Hepatocyte (in vitro differentiated cells): ENCODE data around the gene ALDH4A1. TPM values are rescaled to one million over a fixed set of nuclear protein-coding genes. Genes with fewer than 3 reads are reported as not detected.
"Not testable (repeated sequence)": the region's sequence is repeated elsewhere in the genome, so short reads cannot be mapped to it uniquely, and the experiment has no call there.

Source experiments
- DNase-seq: peaks from one replicate; pipeline ENCODE4 v3.0.0-alpha.2; 2016; ENCODE audit warnings: low spot score
- H2AFZ ChIP-seq: fragments of 200-600 bp; sonication (generic); 2 replicates; pipeline ENCODE4 v1.6.0; 2016; ENCODE audit warnings: antibody characterized with exemption, mild to moderate bottlenecking
- H3K27ac ChIP-seq: fragments of 200-600 bp; sonication (generic); 2 replicates; pipeline ENCODE4 v1.5.1; 2016; ENCODE audit warnings: mild to moderate bottlenecking
- H3K27me3 ChIP-seq: fragments of 200-600 bp; sonication (generic); 2 replicates; pipeline ENCODE4 v1.6.1; 2016
- H3K36me3 ChIP-seq: fragments of 200-600 bp; sonication (generic); replicated peaks from 2 replicates; pipeline ENCODE4 v1.5.1; 2016; ENCODE audit warnings: low read depth; ENCODE audit not compliant: insufficient read depth
- H3K4me1 ChIP-seq: fragments of 200-600 bp; sonication (generic); 2 replicates; pipeline ENCODE4 v1.5.1; 2016; ENCODE audit warnings: mild to moderate bottlenecking, moderate library complexity; ENCODE audit not compliant: insufficient read depth
- H3K4me2 ChIP-seq: fragments of 200-600 bp; sonication (generic); 2 replicates; pipeline ENCODE4 v1.6.0; 2016
- H3K4me3 ChIP-seq: fragments of 200-600 bp; sonication (generic); 2 replicates; pipeline ENCODE4 v1.5.1; 2016; ENCODE audit warnings: mild to moderate bottlenecking
- H3K79me2 ChIP-seq: fragments of 200-600 bp; sonication (generic); 2 replicates; pipeline ENCODE4 v1.6.0; 2017; ENCODE audit warnings: mild to moderate bottlenecking
- H3K9me2 ChIP-seq: fragments of 200-600 bp; sonication (generic); replicated peaks from 2 replicates; pipeline ENCODE4 v1.6.0; 2017; ENCODE audit warnings: mild to moderate bottlenecking; ENCODE audit not compliant: insufficient read depth
- H3K9me3 ChIP-seq: fragments of 200-600 bp; sonication (generic); 2 replicates; pipeline ENCODE4 v1.5.1; 2016; ENCODE audit warnings: low read depth, mild to moderate bottlenecking
- H4K20me1 ChIP-seq: fragments of 200-600 bp; sonication (generic); 2 replicates; pipeline ENCODE4 v1.6.0; 2016; ENCODE audit warnings: mild to moderate bottlenecking; ENCODE audit not compliant: insufficient read depth, poor library complexity, severe bottlenecking
- EZH2 ChIP-seq: fragments of 200-600 bp; sonication (generic); IDR thresholded peaks from 2 replicates; pipeline ENCODE4 v1.6.1; 2016; ENCODE audit warnings: antibody characterized with exemption, mild to moderate bottlenecking, borderline replicate concordance
- EZH2phosphoT487 ChIP-seq: fragments of 200-600 bp; sonication (generic); IDR thresholded peaks from one replicate; pipeline ENCODE4 v1.6.1; 2018; ENCODE audit warnings: antibody characterized with exemption, mild to moderate bottlenecking, low read depth, moderate library complexity; ENCODE audit not compliant: unreplicated experiment, severe bottlenecking
- WGBS: methylation state at CpG from one replicate; pipeline ENCODE4 v1.1.6; 2016; ENCODE audit warnings: low lambda C conversion rate; ENCODE audit errors: missing lambda C conversion rate; 5-methylcytosine and 5-hydroxymethylcytosine counted together
- polyA plus RNA-seq: library from polyadenylated mRNA; unstranded; fragments of >200 nt; fragmentation: Nextera tagmentation; extraction: Ambion mirVana; gene quantifications from 2 replicates; pipeline ENCODE4 v1.2.1, GENCODE V29; 2016
- total RNA-seq: library from RNA; depleted of rRNA; stranded (reverse); fragments of >200 nt; gene quantifications from 2 replicates; pipeline ENCODE4 v1.2.3, GENCODE V29; 2014
- TF ChIP-seq, protein P1 (sequence below): fragments of 200-600 bp; sonication (generic); IDR thresholded peaks from 2 replicates; pipeline ENCODE4 v1.5.1; 2016; ENCODE audit warnings: antibody characterized with exemption, mild to moderate bottlenecking; ENCODE audit not compliant: poor library complexity

ALDH4A1 gene
- total and polyA plus RNA-seq, 2 experiments from 2014 or later = 41.4 to 49.1 TPM

DNA sequence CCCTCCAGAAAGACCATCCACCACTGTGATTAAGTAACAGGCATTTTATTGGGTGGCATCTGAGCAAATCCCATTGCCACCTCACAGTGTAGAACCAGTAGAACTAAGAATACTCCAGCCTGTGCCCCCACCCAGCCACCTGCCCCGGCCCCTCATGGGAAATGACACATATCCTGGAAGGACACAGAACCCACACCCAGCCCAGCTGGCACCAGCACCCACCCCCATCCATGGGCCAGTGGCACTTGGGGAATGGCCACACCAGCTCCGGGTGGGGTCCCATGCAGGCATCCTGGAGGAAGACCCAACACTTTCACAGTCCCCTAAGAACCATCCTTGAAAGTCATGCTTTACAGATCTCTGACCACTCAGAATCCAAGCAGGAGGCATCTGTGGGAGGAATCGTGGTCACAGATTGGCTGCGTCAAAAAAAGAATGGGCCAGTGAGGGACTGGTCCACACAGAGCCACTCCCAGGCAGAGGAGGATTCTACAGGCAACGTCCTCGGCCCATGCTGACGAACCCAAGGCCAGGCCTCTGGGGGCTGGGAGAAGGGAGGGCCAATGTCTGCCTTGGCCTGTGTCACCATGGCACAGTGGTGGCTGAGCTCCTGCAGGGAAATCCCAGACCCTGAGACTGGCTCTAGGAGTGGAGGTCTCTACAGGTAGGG, 30.8 kb downstream of the ALDH4A1 start:
- H3K79me2 ChIP-seq = no peaks in the 10 kb centered on the region
- H3K4me2 ChIP-seq = no peak overlapping the region
- H3K4me3 ChIP-seq = no peak overlapping the region
- H2AFZ ChIP-seq = no peak overlapping the region
- WGBS = 75% methylated on average over 7 of the region's 7 CpGs
- H3K27ac ChIP-seq = no peak overlapping the region
- no peaks in the 10 kb centered on the region for H3K9me2 ChIP-seq
- no peak for DNase-seq
- no peaks in the 10 kb centered on the region for H4K20me1 ChIP-seq
- no peaks in the 10 kb centered on the region for H3K4me1 ChIP-seq
- H3K36me3 ChIP-seq = no peaks in the 10 kb centered on the region
- no peaks in the 10 kb centered on the region for H3K27me3 ChIP-seq
- TF ChIP-seq EZH2phosphoT487 (no peak), EZH2 (no peak)
- TF ChIP-seq, protein P1, sequence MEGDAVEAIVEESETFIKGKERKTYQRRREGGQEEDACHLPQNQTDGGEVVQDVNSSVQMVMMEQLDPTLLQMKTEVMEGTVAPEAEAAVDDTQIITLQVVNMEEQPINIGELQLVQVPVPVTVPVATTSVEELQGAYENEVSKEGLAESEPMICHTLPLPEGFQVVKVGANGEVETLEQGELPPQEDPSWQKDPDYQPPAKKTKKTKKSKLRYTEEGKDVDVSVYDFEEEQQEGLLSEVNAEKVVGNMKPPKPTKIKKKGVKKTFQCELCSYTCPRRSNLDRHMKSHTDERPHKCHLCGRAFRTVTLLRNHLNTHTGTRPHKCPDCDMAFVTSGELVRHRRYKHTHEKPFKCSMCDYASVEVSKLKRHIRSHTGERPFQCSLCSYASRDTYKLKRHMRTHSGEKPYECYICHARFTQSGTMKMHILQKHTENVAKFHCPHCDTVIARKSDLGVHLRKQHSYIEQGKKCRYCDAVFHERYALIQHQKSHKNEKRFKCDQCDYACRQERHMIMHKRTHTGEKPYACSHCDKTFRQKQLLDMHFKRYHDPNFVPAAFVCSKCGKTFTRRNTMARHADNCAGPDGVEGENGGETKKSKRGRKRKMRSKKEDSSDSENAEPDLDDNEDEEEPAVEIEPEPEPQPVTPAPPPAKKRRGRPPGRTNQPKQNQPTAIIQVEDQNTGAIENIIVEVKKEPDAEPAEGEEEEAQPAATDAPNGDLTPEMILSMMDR = no peak
- H3K9me3 ChIP-seq = no peaks in the 10 kb centered on the region

DNA sequence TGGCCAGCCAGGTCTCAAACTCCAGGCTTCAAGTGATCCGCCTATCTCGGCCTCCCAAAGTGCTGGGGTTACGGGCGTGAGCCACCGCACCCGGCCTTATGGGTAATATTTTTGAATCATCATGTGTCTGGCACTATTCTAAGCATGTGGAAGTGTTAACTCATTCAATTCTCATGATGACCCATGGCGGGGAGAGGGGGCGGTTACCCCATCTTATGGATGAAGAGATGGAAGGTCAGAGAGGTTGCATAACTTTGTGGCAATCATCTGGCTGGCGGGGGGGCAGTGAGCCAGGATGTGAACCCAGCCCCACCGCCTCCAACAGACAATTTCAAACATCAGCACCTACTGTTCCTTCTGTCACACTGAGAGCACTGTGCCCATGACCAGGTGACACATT, 31.4 kb downstream of the ALDH4A1 start:
- H3K27me3 ChIP-seq = no peaks in the 10 kb centered on the region
- no peaks in the 10 kb centered on the region for H4K20me1 ChIP-seq
- no peaks in the 10 kb centered on the region for H3K4me1 ChIP-seq
- no peaks in the 10 kb centered on the region for H3K79me2 ChIP-seq
- no peak overlapping the region for H3K4me2 ChIP-seq
- H2AFZ ChIP-seq = no peak overlapping the region
- DNase-seq = no peak
- H3K9me2 ChIP-seq = no peaks in the 10 kb centered on the region
- WGBS = 98% methylated on average over 10 of the region's 10 CpGs
- no peak overlapping the region for H3K4me3 ChIP-seq
- H3K9me3 ChIP-seq = no peaks in the 10 kb centered on the region
- no peak for TF ChIP-seq EZH2
- TF ChIP-seq, protein P1 = no peak
- no peak for TF ChIP-seq EZH2phosphoT487
- H3K27ac ChIP-seq = no peak overlapping the region
- H3K36me3 ChIP-seq = no peaks in the 10 kb centered on the region

DNA sequence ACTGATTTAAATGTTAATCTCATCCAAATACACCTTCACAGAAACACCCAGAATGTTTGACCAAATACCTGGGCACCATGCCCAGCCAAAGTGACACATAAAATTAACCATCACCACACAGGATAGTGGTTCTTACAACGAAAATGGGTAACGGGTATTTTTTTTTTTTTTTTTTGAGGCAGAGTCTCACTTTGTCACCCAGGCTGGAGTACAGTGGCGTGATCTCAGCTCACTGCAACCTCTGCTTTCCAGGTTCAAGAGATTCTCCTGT, 31.8 kb downstream of the ALDH4A1 start:
- H3K4me1 ChIP-seq, H3K9me3 ChIP-seq, H2AFZ ChIP-seq, H3K27me3 ChIP-seq, H3K4me3 ChIP-seq, H3K27ac ChIP-seq, H4K20me1 ChIP-seq, DNase-seq, H3K36me3 ChIP-seq, H3K4me2 ChIP-seq, H3K9me2 ChIP-seq, H3K79me2 ChIP-seq: not testable (repeated sequence)
- 91% methylated on average over 3 of the region's 3 CpGs for WGBS

DNA sequence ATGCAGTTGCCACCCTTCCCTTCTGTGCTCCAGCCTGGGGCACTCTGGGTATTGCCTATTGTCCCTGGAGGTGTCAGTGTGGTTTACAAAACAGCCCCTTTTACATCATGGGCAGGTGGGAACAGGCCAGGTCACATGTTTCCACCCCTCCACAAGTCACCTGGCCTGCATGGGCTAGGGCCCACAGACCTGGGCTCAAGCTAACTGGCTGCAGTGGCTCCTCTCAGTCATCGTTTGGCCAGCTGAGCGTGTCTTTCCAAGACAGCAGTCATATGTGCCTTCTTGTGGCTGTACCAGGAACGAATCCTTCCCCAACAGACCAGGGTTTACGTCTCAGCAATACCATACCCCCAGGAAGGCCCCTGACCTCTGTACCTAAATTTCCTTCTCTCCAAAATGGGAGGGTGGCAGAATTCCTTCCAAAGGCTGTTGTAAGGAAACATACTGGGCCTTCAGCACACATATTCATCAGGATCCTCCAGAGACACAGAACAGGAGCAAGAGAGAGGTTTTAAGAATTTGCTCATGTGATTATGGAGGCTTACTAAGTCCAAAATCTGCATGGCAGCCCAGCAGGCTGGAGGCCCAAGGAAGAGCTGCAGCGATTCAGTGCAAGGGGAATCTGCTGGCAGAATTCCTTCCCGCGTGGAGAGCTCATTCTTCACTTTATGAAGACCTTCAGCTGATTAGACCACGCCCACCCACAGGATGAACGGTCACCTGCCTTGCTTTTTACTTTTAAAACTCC, 32.3 kb downstream of the ALDH4A1 start:
- Histone ChIP-seq H3K9me2 (no peaks in the 10 kb centered on the region), H3K9me3 (no peaks in the 10 kb centered on the region), H2AFZ (no peak overlapping the region), H3K36me3 (no peaks in the 10 kb centered on the region), H4K20me1 (no peaks in the 10 kb centered on the region), H3K4me1 (no peaks in the 10 kb centered on the region), H3K4me2 (no peak overlapping the region), H3K79me2 (no peaks in the 10 kb centered on the region), H3K27me3 (no peaks in the 10 kb centered on the region), H3K4me3 (no peak overlapping the region), H3K27ac (no peak overlapping the region)
- TF ChIP-seq, protein P1 = no peak
- TF ChIP-seq EZH2 = no peak
- TF ChIP-seq EZH2phosphoT487 = no peak
- DNase-seq = no peak
- 74% methylated on average over 9 of the region's 9 CpGs for WGBS
